Smooth muscle cell (in vitro differentiated cells): ENCODE data around the gene NHSL2. TPM values are rescaled to one million over a fixed set of nuclear protein-coding genes. Genes with fewer than 3 reads are reported as not detected.

Experiments used
- DNase-seq: peaks from one replicate; lab custom pipeline; 2025; ENCODE audit not compliant: unreplicated experiment; lab: John Stamatoyannopoulos, UW
- H2AFZ ChIP-seq: fragments of 200-600 bp; sonication (generic); 2 replicates; pipeline ENCODE4 v1.6.0; 2016; ENCODE audit warnings: antibody characterized with exemption, low read depth, mild to moderate bottlenecking
- H3F3A ChIP-seq: fragments of 200-600 bp; sonication (generic); 2 replicates; pipeline ENCODE4 v1.6.0; 2017; ENCODE audit warnings: antibody characterized with exemption, low read depth
- H3K27ac ChIP-seq: fragments of 200-600 bp; sonication (generic); 2 replicates; pipeline ENCODE4 v1.5.1; 2016; ENCODE audit warnings: low read depth, mild to moderate bottlenecking
- H3K27me3 ChIP-seq: fragments of 200-600 bp; sonication (generic); 2 replicates; pipeline ENCODE4 v1.6.1; 2016; ENCODE audit warnings: low read depth, mild to moderate bottlenecking
- H3K36me3 ChIP-seq: fragments of 200-600 bp; sonication (generic); 2 replicates; pipeline ENCODE4 v1.5.1; 2016; ENCODE audit warnings: low read depth
- H3K4me1 ChIP-seq: fragments of 200-600 bp; sonication (generic); 2 replicates; pipeline ENCODE4 v1.5.1; 2016; ENCODE audit warnings: low read depth
- H3K4me2 ChIP-seq: fragments of 200-600 bp; sonication (generic); 2 replicates; pipeline ENCODE4 v1.6.0; 2016; ENCODE audit warnings: mild to moderate bottlenecking
- H3K4me3 ChIP-seq: fragments of 200-600 bp; sonication (generic); 2 replicates; pipeline ENCODE4 v1.5.1; 2016; ENCODE audit warnings: mild to moderate bottlenecking
- H3K79me2 ChIP-seq: fragments of 200-600 bp; sonication (generic); 2 replicates; pipeline ENCODE4 v1.6.0; 2016; ENCODE audit warnings: low read depth, mild to moderate bottlenecking
- H3K9ac ChIP-seq: fragments of 200-600 bp; sonication (generic); 2 replicates; pipeline ENCODE4 v1.6.0; 2016; ENCODE audit warnings: low read depth
- H3K9me3 ChIP-seq: fragments of 200-600 bp; sonication (generic); replicated peaks from 2 replicates; pipeline ENCODE4 v1.5.1; 2016; ENCODE audit warnings: low read depth
- H4K20me1 ChIP-seq: fragments of 200-600 bp; sonication (generic); 2 replicates; pipeline ENCODE4 v1.6.0; 2016; ENCODE audit warnings: low read depth
- CTCF ChIP-seq: fragments of 200-600 bp; sonication (generic); IDR thresholded peaks from 2 replicates; pipeline ENCODE4 v1.5.1; 2017; ENCODE audit warnings: borderline replicate concordance, mild to moderate bottlenecking, antibody characterized with exemption; ENCODE audit not compliant: insufficient read depth, poor library complexity, severe bottlenecking
- WGBS: methylation state at CpG from one replicate; pipeline ENCODE4 v1.1.7; 2016; ENCODE audit warnings: low lambda C conversion rate; 5-methylcytosine and 5-hydroxymethylcytosine counted together
- polyA plus RNA-seq: library from polyadenylated mRNA; unstranded; fragments of >200 nt; fragmentation: Nextera tagmentation; extraction: Ambion mirVana; gene quantifications from 2 replicates; pipeline ENCODE4 v1.2.1, GENCODE V29; 2016
- total RNA-seq: library from RNA; depleted of rRNA; stranded (reverse); fragments of >200 nt; gene quantifications from 2 replicates; pipeline ENCODE4 v1.2.3, GENCODE V29; 2014

Gene NHSL2
- total and polyA plus RNA-seq, 2 experiments from 2014 or later = 2.9 to 3.3 TPM

GRCh38 chrX:71938371-71938770, 27.7 kb downstream of the NHSL2 start:
- no peak overlapping the region for H2AFZ ChIP-seq
- no peak for DNase-seq
- no peaks in the 10 kb centered on the region for H4K20me1 ChIP-seq
- H3K4me1 ChIP-seq = peaks cover 17% of the 10 kb centered on the region
- H3K4me3 ChIP-seq = no peak overlapping the region
- H3K9me3 ChIP-seq = no peaks in the 10 kb centered on the region
- no peaks in the 10 kb centered on the region for H3K79me2 ChIP-seq
- 62% methylated on average over 5 of the region's 5 CpGs for WGBS
- peaks cover 4% of the 10 kb centered on the region for H3F3A ChIP-seq
- H3K27me3 ChIP-seq = no peaks in the 10 kb centered on the region
- no peak overlapping the region for H3K27ac ChIP-seq
- H3K36me3 ChIP-seq = no peaks in the 10 kb centered on the region
- no peak overlapping the region for H3K9ac ChIP-seq
- no peak overlapping the region for H3K4me2 ChIP-seq
- TF ChIP-seq CTCF = no peak

- H3K9me3 ChIP-seq = no peaks in the 10 kb centered on the region
- H3K36me3 ChIP-seq = no peaks in the 10 kb centered on the region
- peak overlapping the region; percentile 48 for H3K27ac ChIP-seq
- H4K20me1 ChIP-seq = no peaks in the 10 kb centered on the region
- H3F3A ChIP-seq = peaks cover 4% of the 10 kb centered on the region
- no peak for DNase-seq
- WGBS = 79% methylated on average over 1 of the region's 1 CpG
- no peak overlapping the region for H3K9ac ChIP-seq
- H3K4me3 ChIP-seq = no peak overlapping the region
- H3K4me2 ChIP-seq = peak overlapping the region; percentile 1
- no peak for TF ChIP-seq CTCF
- no peaks in the 10 kb centered on the region for H3K27me3 ChIP-seq
- H2AFZ ChIP-seq = no peak overlapping the region
- H3K4me1 ChIP-seq = peaks cover 10% of the 10 kb centered on the region
- H3K79me2 ChIP-seq = no peaks in the 10 kb centered on the region
These were observed 30.5 kb downstream of the NHSL2 start for GRCh38 chrX:71941145-71941544.

GRCh38 chrX:71941776-71942175, 31.1 kb downstream of the NHSL2 start:
- peak overlapping the region; percentile 59 for H3K27ac ChIP-seq
- H4K20me1 ChIP-seq = no peaks in the 10 kb centered on the region
- no peak for TF ChIP-seq CTCF
- H3K4me2 ChIP-seq = peak overlapping the region; percentile 17
- no peak overlapping the region for H3K9ac ChIP-seq
- peaks cover 4% of the 10 kb centered on the region for H3K4me1 ChIP-seq
- 15% methylated on average over 3 of the region's 3 CpGs for WGBS
- H3K79me2 ChIP-seq = no peaks in the 10 kb centered on the region
- no peak overlapping the region for H2AFZ ChIP-seq
- H3K27me3 ChIP-seq = no peaks in the 10 kb centered on the region
- no peak overlapping the region for H3K4me3 ChIP-seq
- no peaks in the 10 kb centered on the region for H3K36me3 ChIP-seq
- H3F3A ChIP-seq = peaks cover 4% of the 10 kb centered on the region
- H3K9me3 ChIP-seq = no peaks in the 10 kb centered on the region
- DNase-seq = no peak

- Histone ChIP-seq H3K27me3 (no peaks in the 10 kb centered on the region), H3K4me3 (no peak overlapping the region), H3K79me2 (no peaks in the 10 kb centered on the region), H3K9me3 (no peaks in the 10 kb centered on the region), H3K36me3 (no peaks in the 10 kb centered on the region), H3K4me2 (no peak overlapping the region), H3K9ac (no peak overlapping the region), H3K27ac (no peak overlapping the region), H4K20me1 (no peaks in the 10 kb centered on the region), H2AFZ (no peak overlapping the region), H3F3A (peaks cover 4% of the 10 kb centered on the region), H3K4me1 (peaks cover 4% of the 10 kb centered on the region)
- 88% methylated on average over 2 of the region's 2 CpGs for WGBS
- no peak for TF ChIP-seq CTCF
- no peak for DNase-seq
These were observed 33.7 kb downstream of the NHSL2 start for GRCh38 chrX:71944369-71944768.
